Measurements from ENCODE around the gene PEAK1. TPM values are rescaled to one million over a fixed set of nuclear protein-coding genes. Genes with fewer than 3 reads are reported as not detected.

Gene PEAK1
- total RNA-seq, 1 experiment from 2014 or later, result 13.8 TPM

DNA sequence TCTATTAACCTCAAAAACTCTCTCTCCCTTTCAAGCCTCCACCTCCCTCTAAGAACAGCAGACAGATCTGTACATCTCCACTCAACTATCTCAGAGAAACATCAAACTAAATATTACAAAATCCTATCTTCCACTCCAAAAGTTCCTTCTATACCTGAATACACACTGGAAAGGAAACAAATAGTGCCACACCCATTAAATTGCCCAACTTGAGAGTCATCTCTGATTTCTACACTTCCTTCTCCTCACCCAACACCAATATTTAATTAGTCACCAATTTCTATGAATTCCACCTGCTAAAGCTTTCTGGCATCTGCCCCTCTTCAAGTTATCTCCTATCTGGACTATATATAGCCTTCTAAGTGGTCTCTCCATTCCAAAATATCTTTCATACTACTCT is 65.8 kb downstream of the PEAK1 start:
- no peaks in the 10 kb centered on the region for H4K20me1 ChIP-seq (ENCODE audit: low read length)
- ATAC-seq, result peak; percentile 50; the same call in 1 of the 2 replicates
- CTCF ChIA-PET, result no interaction called here

DNA sequence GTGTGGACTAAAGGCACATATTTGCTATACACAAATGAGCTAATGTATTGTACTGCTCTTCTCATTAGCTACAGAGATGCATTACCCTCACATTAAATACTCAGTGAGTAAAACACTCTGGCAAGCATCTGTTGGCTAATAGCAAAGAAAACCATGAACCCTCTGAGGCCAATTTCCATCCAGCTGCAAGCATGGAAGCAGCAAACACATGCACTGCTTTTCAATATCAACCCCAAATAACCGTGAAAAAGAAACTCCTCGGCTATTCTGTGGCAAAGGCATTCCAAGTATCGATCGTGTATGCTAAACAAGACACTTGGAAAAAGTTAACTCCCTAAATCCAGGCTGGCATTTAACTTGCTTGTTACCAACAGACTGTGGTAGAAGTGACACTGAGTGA is 67.0 kb downstream of the PEAK1 start:
- no peak overlapping the region for H3K9ac ChIP-seq (ENCODE audit: low read length)
- H3K27me3 ChIP-seq (ENCODE audit: low read length), result no peaks in the 10 kb centered on the region
- intact Hi-C loops (cut with micrococcal nuclease), result no loop called here
- no peaks in the 10 kb centered on the region for H3K36me3 ChIP-seq (ENCODE audit: low read depth, low read length)
- no peak for DNase-seq
- no peaks in the 10 kb centered on the region for H4K20me1 ChIP-seq (ENCODE audit: low read length)
- H2AFZ ChIP-seq (ENCODE audit: low read length), result no peak overlapping the region
- no peak overlapping the region for H3K4me3 ChIP-seq (ENCODE audit: low read length)
- H3F3A ChIP-seq (ENCODE audit: low read length, unreplicated experiment), result no peaks in the 10 kb centered on the region
- no peak for ATAC-seq
- H3K4me1 ChIP-seq (ENCODE audit: insufficient read depth, low read length), result peaks cover 11% of the 10 kb centered on the region
- POLR2A ChIA-PET (ENCODE audit: unreplicated experiment), result interaction anchor here (0.7 kb wide), 1 partner anchor 18 kb away, joined by 3 read pairs; no protein-coding TSS in a partner anchor
- no peaks in the 10 kb centered on the region for H3K79me2 ChIP-seq (ENCODE audit: low read length)
- TF ChIP-seq, protein P1, sequence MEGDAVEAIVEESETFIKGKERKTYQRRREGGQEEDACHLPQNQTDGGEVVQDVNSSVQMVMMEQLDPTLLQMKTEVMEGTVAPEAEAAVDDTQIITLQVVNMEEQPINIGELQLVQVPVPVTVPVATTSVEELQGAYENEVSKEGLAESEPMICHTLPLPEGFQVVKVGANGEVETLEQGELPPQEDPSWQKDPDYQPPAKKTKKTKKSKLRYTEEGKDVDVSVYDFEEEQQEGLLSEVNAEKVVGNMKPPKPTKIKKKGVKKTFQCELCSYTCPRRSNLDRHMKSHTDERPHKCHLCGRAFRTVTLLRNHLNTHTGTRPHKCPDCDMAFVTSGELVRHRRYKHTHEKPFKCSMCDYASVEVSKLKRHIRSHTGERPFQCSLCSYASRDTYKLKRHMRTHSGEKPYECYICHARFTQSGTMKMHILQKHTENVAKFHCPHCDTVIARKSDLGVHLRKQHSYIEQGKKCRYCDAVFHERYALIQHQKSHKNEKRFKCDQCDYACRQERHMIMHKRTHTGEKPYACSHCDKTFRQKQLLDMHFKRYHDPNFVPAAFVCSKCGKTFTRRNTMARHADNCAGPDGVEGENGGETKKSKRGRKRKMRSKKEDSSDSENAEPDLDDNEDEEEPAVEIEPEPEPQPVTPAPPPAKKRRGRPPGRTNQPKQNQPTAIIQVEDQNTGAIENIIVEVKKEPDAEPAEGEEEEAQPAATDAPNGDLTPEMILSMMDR (conservative IDR thresholded peaks at IDR 0.05; ENCODE audit: low read depth, low read length), result no peak
- no peak for TF ChIP-seq EZH2 (IDR thresholded peaks at IDR 0.05; ENCODE audit: low read length, unreplicated experiment)
- TF ChIP-seq EZH2phosphoT487 (IDR thresholded peaks at IDR 0.05; ENCODE audit: borderline replicate concordance, low read length), result no peak
- no TSS peak for BruUV-seq (replicated peaks)
- H3K9me2 ChIP-seq (replicated peaks; ENCODE audit: low read length), result no peaks in the 10 kb centered on the region
- CTCF ChIA-PET, result no interaction called here
- H3K27ac ChIP-seq (ENCODE audit: low read length), result no peak overlapping the region
- H3K9me3 ChIP-seq (ENCODE audit: low read length), result no peaks in the 10 kb centered on the region
- H3K4me2 ChIP-seq (ENCODE audit: low read length), result no peak overlapping the region

More for the DNA sequence above, 65.8 kb downstream of the PEAK1 start:
- no peaks in the 10 kb centered on the region for H3K27me3 ChIP-seq (ENCODE audit: low read length)
- no peak overlapping the region for H2AFZ ChIP-seq (ENCODE audit: low read length)
- peak overlapping the region; percentile 36; the same call in 1 of the 2 replicates for H3K4me2 ChIP-seq (ENCODE audit: low read length)
- intact Hi-C loops (cut with micrococcal nuclease), result no loop called here
- no peak overlapping the region for H3K27ac ChIP-seq (ENCODE audit: low read length)
- peaks cover 11% of the 10 kb centered on the region for H3K4me1 ChIP-seq (ENCODE audit: insufficient read depth, low read length)
- no peaks in the 10 kb centered on the region for H3K36me3 ChIP-seq (ENCODE audit: low read depth, low read length)
- no peaks in the 10 kb centered on the region for H3K9me2 ChIP-seq (replicated peaks; ENCODE audit: low read length)
- no TSS peak for BruUV-seq (replicated peaks)
- POLR2A ChIA-PET (ENCODE audit: unreplicated experiment), result no interaction called here
- peak; percentile 63 for DNase-seq
- no peaks in the 10 kb centered on the region for H3K9me3 ChIP-seq (ENCODE audit: low read length)
- no peaks in the 10 kb centered on the region for H3K79me2 ChIP-seq (ENCODE audit: low read length)
- no peaks in the 10 kb centered on the region for H3F3A ChIP-seq (ENCODE audit: low read length, unreplicated experiment)
- TF ChIP-seq EZH2phosphoT487 (IDR thresholded peaks at IDR 0.05; ENCODE audit: borderline replicate concordance, low read length) (no peak), EZH2 (IDR thresholded peaks at IDR 0.05; ENCODE audit: low read length, unreplicated experiment) (no peak)
- TF ChIP-seq, protein P1 (conservative IDR thresholded peaks at IDR 0.05; ENCODE audit: low read depth, low read length), result no peak
- H3K4me3 ChIP-seq (ENCODE audit: low read length), result no peak overlapping the region
- H3K9ac ChIP-seq (ENCODE audit: low read length), result no peak overlapping the region

DNA sequence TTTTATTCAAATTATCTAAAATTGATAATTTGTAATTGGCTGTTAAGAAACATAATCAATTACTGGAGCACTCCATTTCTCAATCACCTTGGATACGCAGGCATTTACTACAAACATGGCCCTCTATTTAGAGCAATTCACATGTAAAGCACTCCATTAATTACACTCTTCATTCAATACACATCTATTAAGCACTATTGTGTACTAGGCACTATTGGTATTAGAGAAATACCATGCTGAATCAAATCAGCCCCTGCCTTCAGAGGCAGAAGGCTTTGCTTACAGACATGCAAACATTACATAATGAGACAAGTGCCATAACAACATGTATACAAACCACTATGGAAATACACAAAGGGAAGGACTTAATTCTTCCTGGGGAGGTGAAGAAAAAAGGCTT is 69.1 kb downstream of the PEAK1 start:
- no TSS peak for BruUV-seq (replicated peaks)
- TF ChIP-seq EZH2 (IDR thresholded peaks at IDR 0.05; ENCODE audit: low read length, unreplicated experiment), result no peak
- TF ChIP-seq, protein P1 (conservative IDR thresholded peaks at IDR 0.05; ENCODE audit: low read depth, low read length), result no peak
- TF ChIP-seq EZH2phosphoT487 (IDR thresholded peaks at IDR 0.05; ENCODE audit: borderline replicate concordance, low read length), result no peak
- no peak overlapping the region for H3K4me2 ChIP-seq (ENCODE audit: low read length)
- H3K27me3 ChIP-seq (ENCODE audit: low read length), result no peaks in the 10 kb centered on the region
- no peaks in the 10 kb centered on the region for H3K79me2 ChIP-seq (ENCODE audit: low read length)
- H3K9me2 ChIP-seq (replicated peaks; ENCODE audit: low read length), result no peaks in the 10 kb centered on the region
- H4K20me1 ChIP-seq (ENCODE audit: low read length), result no peaks in the 10 kb centered on the region
- POLR2A ChIA-PET (ENCODE audit: unreplicated experiment), result no interaction called here
- intact Hi-C loops (cut with micrococcal nuclease), result no loop called here
- no peaks in the 10 kb centered on the region for H3K9me3 ChIP-seq (ENCODE audit: low read length)
- no peaks in the 10 kb centered on the region for H3K36me3 ChIP-seq (ENCODE audit: low read depth, low read length)
- no peak overlapping the region for H2AFZ ChIP-seq (ENCODE audit: low read length)
- DNase-seq (no peak), ATAC-seq (no peak)
- no peaks in the 10 kb centered on the region for H3F3A ChIP-seq (ENCODE audit: low read length, unreplicated experiment)
- H3K27ac ChIP-seq (ENCODE audit: low read length), result no peak overlapping the region
- CTCF ChIA-PET, result no interaction called here
- H3K4me1 ChIP-seq (ENCODE audit: insufficient read depth, low read length), result peaks cover 30% of the 10 kb centered on the region
- H3K4me3 ChIP-seq (ENCODE audit: low read length), result no peak overlapping the region
- H3K9ac ChIP-seq (ENCODE audit: low read length), result no peak overlapping the region

All from PC-3 (cell line).